Uterine smooth muscle cell (primary cell): ENCODE data around the gene PCNA. TPM values are rescaled to one million over a fixed set of nuclear protein-coding genes. Genes with fewer than 3 reads are reported as not detected.

Experiments used
- total RNA-seq: library from RNA; depleted of rRNA; stranded (reverse); fragments of >200 nt; gene quantifications from 2 replicates; pipeline ENCODE4 v1.2.3, GENCODE V29; 2014

Gene PCNA
- total RNA-seq = 94.2 and 268 TPM in 2 replicates

GRCh38 chr20:5119435-5120184, at the start of gene PCNA:
Gene PCNA (minus strand): TSS chr20:5119958. CDS start chr20:5119798, 160 bp downstream.

DNA sequence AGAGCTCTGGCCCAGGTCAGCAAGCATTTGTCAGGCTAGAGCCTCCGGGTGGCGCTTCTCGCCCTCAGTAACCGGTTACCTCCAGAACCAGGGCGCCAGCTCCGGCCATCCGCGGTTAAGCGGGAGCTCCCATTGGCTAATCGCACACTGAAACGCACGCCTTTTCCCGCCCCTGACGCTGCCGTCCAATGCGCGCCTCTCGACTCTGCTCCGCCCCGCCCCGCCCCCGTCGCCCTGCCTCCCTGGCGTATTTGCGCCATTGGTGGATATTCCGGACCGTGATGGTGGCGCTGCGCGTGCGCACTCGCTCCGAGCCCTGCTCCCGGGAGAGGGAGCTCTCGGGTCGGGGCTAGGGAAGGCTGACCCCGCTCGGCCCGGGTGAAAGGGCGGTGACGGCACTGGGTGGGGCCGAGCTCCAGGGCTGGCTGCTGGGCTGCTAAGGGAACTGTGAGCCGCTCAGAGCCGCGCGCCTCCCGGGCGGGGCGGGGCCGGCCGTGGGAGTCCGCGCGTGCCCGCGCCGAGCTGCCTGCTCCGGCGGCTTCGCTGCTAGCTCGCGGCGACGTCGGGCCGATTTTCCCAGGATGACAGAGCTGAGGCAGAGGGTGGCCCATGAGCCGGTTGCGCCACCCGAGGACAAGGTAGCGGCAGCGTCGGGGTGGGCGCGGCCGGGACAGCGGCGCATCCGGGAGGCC, 6.9 kb upstream of the PCNA start, which contains the start of gene CDS2:
Gene CDS2 (plus strand): TSS at position 497 of the 692 bp plus-strand sequence. CDS start 85 bp downstream, at position 582.

Other genes with a start within 250 kb of the PCNA start
- gene SLC23A2, start 118.4 kb downstream of the PCNA start, total RNA-seq = 11.2 and 17.6 TPM in 2 replicates
- 47.9 and 61.5 TPM in 2 replicates for gene TMEM230, start 6.9 kb downstream of the PCNA start, total RNA-seq
- gene CDS2, start 7.0 kb upstream of the PCNA start, total RNA-seq = 39.6 and 44.0 TPM in 2 replicates
- gene PROKR2, start 197.0 kb upstream of the PCNA start, total RNA-seq = not detected in 2 replicates